Heart left ventricle (tissue), 13 donors: Measurements from ENCODE around the gene ZNF132.

ENCODE experiments used
- CTCF ChIP-seq, 12 donors: fragments of 200-600 bp; sonication (generic) in 4 of 12; IDR thresholded peaks; one replicate each; pipeline versions ENCODE4 v1.5.0 to v1.8.0; 2018 to 2022; ENCODE audit warnings: antibody characterized with exemption in 12 of 12, mild to moderate bottlenecking in 5 of 12
- POLR2A ChIP-seq, 2 donors: fragments of 450-650 bp; IDR thresholded peaks; one replicate each; pipeline ENCODE4 v1.6.1; 2017; ENCODE audit warnings: antibody characterized with exemption in 2 of 2, mild to moderate bottlenecking in 2 of 2, moderate library complexity in 2 of 2
- donor health status: ischemic (EF 13 %, LVEDD 7.1; RV severe dilation, severe dysfunction).
- donor health status: DM: no; HTN: yes; CAD: no.
- donor health status: DM: no; HTN: no; CAD: no.
- donor health status: ischemic (EF 25% LVEDD 6.9; RV normal size, moderate dysfunction).
- donor health status: ischemic (EF 25% LVEDD 5.7; RV mildly dilated, moderate dysfunction).
- donor health status: ischemic (EF 35%, LVEDD 5.7; RV mildly dilated, moderate dysfunction).
- donor health status: nonischemic (EF 11% LVEDD 7.7; RV severe dilation, severe dysfunction).
- donor health status: DM: yes; HTN: yes; CAD: no.
- donor health status: PGD.
- donor health status: ischemic (EF 29% LVEDD 5.4; RV normal size, mild dysfunction).
- donor health status: nonischemic (EF 23%, LVEDD 6.1; RV moderate dilation, normal function).

- TF ChIP-seq CTCF (IDR thresholded peaks at IDR 0.05) (peak in 3 of 12 donors; percentile 15 to 29 (median 24)), POLR2A (IDR thresholded peaks at IDR 0.05) (peak in 1 of 2 donors; percentile 52)
Observed at GRCh38 chr19:58400916-58401839, 38.8 kb downstream of the ZNF132 start.
